PC-3 (cell line): ENCODE data around the gene MTCL3.

Experiments used
- ATAC-seq: fragments of 200-7000 bp; cut with Tn5 transposase; 2 replicates; pipeline ENCODE4 v1.9.1; 2020; ENCODE audit warnings: mild to moderate bottlenecking, moderate library complexity
- BruUV-seq: library from RNA; stranded (reverse); fragments of 400-500 nt; replicated peaks from 2 replicates; lab custom pipeline; 2021; lab: Mats Ljungman, UMichigan
- CTCF ChIA-PET: fragments of 300-600 bp; sonication (Branson Sonifier 250); formaldehyde crosslinking; loops from one replicate; lab custom pipeline; 2022; ENCODE audit warnings: antibody characterized with exemption; lab: Charles Lee
- POLR2A ChIA-PET: fragments of 300-600 bp; sonication (Branson Sonifier 250); formaldehyde crosslinking; loops from one replicate; lab custom pipeline; 2022; ENCODE audit warnings: antibody characterized with exemption; ENCODE audit not compliant: unreplicated experiment; lab: Charles Lee
- DNase-seq: peaks from one replicate; pipeline ENCODE4 v3.0.0-alpha.2; 2015
- H2AFZ ChIP-seq: fragments of 300-600 bp; sonication (generic); 2 replicates; pipeline ENCODE4 v1.6.0; 2016; ENCODE audit warnings: antibody characterized with exemption, low read length
- H3F3A ChIP-seq: fragments of 300-600 bp; sonication (generic); one replicate; pipeline ENCODE4 v1.6.0; 2017; ENCODE audit warnings: antibody characterized with exemption, low read length, control low read depth, mild to moderate bottlenecking; ENCODE audit not compliant: unreplicated experiment
- H3K27ac ChIP-seq: fragments of 300-600 bp; sonication (generic); 2 replicates; pipeline ENCODE4 v1.5.1; 2016; ENCODE audit warnings: mild to moderate bottlenecking, low read length
- H3K27me3 ChIP-seq: fragments of 300-600 bp; sonication (generic); 2 replicates; pipeline ENCODE4 v1.6.1; 2016; ENCODE audit warnings: low read length, mixed read lengths
- H3K36me3 ChIP-seq: fragments of 300-600 bp; sonication (generic); 2 replicates; pipeline ENCODE4 v1.6.1; 2016; ENCODE audit warnings: low read depth, mixed run types, low read length, mixed read lengths
- H3K4me1 ChIP-seq: fragments of 300-600 bp; sonication (generic); 2 replicates; pipeline ENCODE4 v1.5.1; 2016; ENCODE audit warnings: low read length; ENCODE audit not compliant: insufficient read depth
- H3K4me2 ChIP-seq: fragments of 300-600 bp; sonication (generic); 2 replicates; pipeline ENCODE4 v1.6.0; 2016; ENCODE audit warnings: low read length
- H3K4me3 ChIP-seq: fragments of 300-600 bp; sonication (generic); 2 replicates; pipeline ENCODE4 v1.5.1; 2016; ENCODE audit warnings: mild to moderate bottlenecking, low read length, mixed read lengths
- H3K79me2 ChIP-seq: fragments of 300-600 bp; sonication (generic); 2 replicates; pipeline ENCODE4 v1.6.1; 2017; ENCODE audit warnings: low read length, mixed read lengths
- H3K9ac ChIP-seq: fragments of 300-600 bp; sonication (generic); 2 replicates; pipeline ENCODE4 v1.6.0; 2016; ENCODE audit warnings: mild to moderate bottlenecking, low read length
- H3K9me2 ChIP-seq: fragments of 300-600 bp; sonication (generic); replicated peaks from 2 replicates; pipeline ENCODE4 v1.6.1; 2016; ENCODE audit warnings: mixed run types, low read length, mixed read lengths
- H3K9me3 ChIP-seq: fragments of 300-600 bp; sonication (generic); 2 replicates; pipeline ENCODE4 v1.6.1; 2016; ENCODE audit warnings: low read length, mixed read lengths
- H4K20me1 ChIP-seq: fragments of 300-600 bp; sonication (generic); 2 replicates; pipeline ENCODE4 v1.6.1; 2016; ENCODE audit warnings: low read length, mixed read lengths
- CTCF ChIP-seq: fragments of 300-600 bp; sonication (generic); conservative IDR thresholded peaks from 2 replicates; pipeline ENCODE4 v1.5.1; 2017; ENCODE audit warnings: antibody characterized with exemption, low read depth, mild to moderate bottlenecking, low read length
- EZH2 ChIP-seq: fragments of 300-600 bp; sonication (generic); IDR thresholded peaks from one replicate; pipeline ENCODE4 v1.6.1; 2017; ENCODE audit warnings: antibody characterized with exemption, mild to moderate bottlenecking, low read length; ENCODE audit not compliant: unreplicated experiment
- EZH2phosphoT487 ChIP-seq: fragments of 300-600 bp; sonication (generic); IDR thresholded peaks from 2 replicates; pipeline ENCODE4 v1.6.1; 2018; ENCODE audit warnings: mild to moderate bottlenecking, antibody characterized with exemption, low read length, borderline replicate concordance
- intact Hi-C: fragments of 100-400 bp; cut with micrococcal nuclease; formaldehyde crosslinking; loops from 2 replicates; pipeline ENCODE4 v1.9.0; 2023

Gene MTCL3

DNA sequence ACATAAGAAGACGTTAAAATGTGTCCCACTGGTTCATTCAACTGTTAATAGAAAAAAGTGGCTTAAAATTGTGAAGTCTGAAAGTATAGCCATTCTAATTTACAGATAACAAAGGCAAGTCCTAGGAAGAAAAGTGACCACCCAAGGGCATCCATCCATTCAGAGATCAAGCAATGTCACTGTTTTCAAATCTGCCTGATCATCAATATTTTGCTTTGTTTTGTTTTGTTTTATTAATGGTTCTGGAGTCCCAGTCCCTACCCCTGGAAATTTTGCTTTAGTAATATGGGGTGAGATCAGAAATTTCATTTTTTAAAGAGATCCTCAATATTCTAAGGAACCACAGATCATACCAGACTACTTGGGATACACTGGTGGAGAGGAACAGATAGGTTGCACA is 77.3 kb downstream of the MTCL3 start:
- Histone ChIP-seq H3K4me2 (no peak overlapping the region), H3K36me3 (no peaks in the 10 kb centered on the region), H3K27me3 (peaks cover 9% of the 10 kb centered on the region; the same call in 1 of the 2 replicates), H3F3A (no peaks in the 10 kb centered on the region), H3K9ac (no peak overlapping the region), H2AFZ (no peak overlapping the region), H3K9me2 (no peaks in the 10 kb centered on the region), H3K27ac (no peak overlapping the region), H3K79me2 (no peaks in the 10 kb centered on the region), H3K4me1 (no peaks in the 10 kb centered on the region), H3K9me3 (no peaks in the 10 kb centered on the region), H4K20me1 (no peaks in the 10 kb centered on the region), H3K4me3 (no peak overlapping the region)
- ATAC-seq (no peak), DNase-seq (no peak)
- no peak for TF ChIP-seq EZH2phosphoT487
- TF ChIP-seq CTCF = no peak
- no peak for TF ChIP-seq EZH2
- intact Hi-C loops = no loop called here
- POLR2A ChIA-PET = no interaction called here
- no TSS peak for BruUV-seq
- CTCF ChIA-PET = no interaction called here

GRCh38 chr6:127439718-127440117 is 79.4 kb downstream of the MTCL3 start:
- DNase-seq (no peak), ATAC-seq (no peak)
- no peak for TF ChIP-seq CTCF
- no peak for TF ChIP-seq EZH2phosphoT487
- no peak for TF ChIP-seq EZH2
- H3K36me3 ChIP-seq = no peaks in the 10 kb centered on the region
- H3K79me2 ChIP-seq = no peaks in the 10 kb centered on the region
- no peaks in the 10 kb centered on the region for H3K4me1 ChIP-seq
- no peak overlapping the region for H2AFZ ChIP-seq
- no peak overlapping the region for H3K9ac ChIP-seq
- peaks cover 3% of the 10 kb centered on the region; the same call in 1 of the 2 replicates for H3K27me3 ChIP-seq
- no peak overlapping the region for H3K4me3 ChIP-seq
- intact Hi-C loops = no loop called here
- ChIA-PET POLR2A (no interaction called here), CTCF (no interaction called here)
- H3K9me2 ChIP-seq = no peaks in the 10 kb centered on the region
- H3K9me3 ChIP-seq = no peaks in the 10 kb centered on the region
- no peaks in the 10 kb centered on the region for H4K20me1 ChIP-seq
- H3F3A ChIP-seq = no peaks in the 10 kb centered on the region
- BruUV-seq = no TSS peak
- no peak overlapping the region for H3K4me2 ChIP-seq
- no peak overlapping the region for H3K27ac ChIP-seq

GRCh38 chr6:127436578-127437110 is 82.5 kb downstream of the MTCL3 start:
- Histone ChIP-seq H3K4me3 (no peak overlapping the region), H3F3A (no peaks in the 10 kb centered on the region), H2AFZ (no peak overlapping the region), H3K9me2 (no peaks in the 10 kb centered on the region), H3K9me3 (no peaks in the 10 kb centered on the region), H3K9ac (no peak overlapping the region), H4K20me1 (no peaks in the 10 kb centered on the region), H3K27ac (no peak overlapping the region), H3K27me3 (no peaks in the 10 kb centered on the region), H3K36me3 (no peaks in the 10 kb centered on the region), H3K4me1 (no peaks in the 10 kb centered on the region), H3K79me2 (no peaks in the 10 kb centered on the region), H3K4me2 (no peak overlapping the region)
- ChIA-PET CTCF (no interaction called here), POLR2A (no interaction called here)
- intact Hi-C loops = no loop called here
- DNase-seq (no peak), ATAC-seq (no peak)
- no TSS peak for BruUV-seq
- TF ChIP-seq CTCF (no peak), EZH2phosphoT487 (no peak), EZH2 (no peak)
